ENCODE data around the gene ANKRD23. TPM values are rescaled to one million over a fixed set of nuclear protein-coding genes. Genes with fewer than 3 reads are reported as not detected.
"Not testable (repeated sequence)": the region's sequence is repeated elsewhere in the genome, so short reads cannot be mapped to it uniquely, and the experiment has no call there.

Gene ANKRD23
- total and polyA plus RNA-seq, 2 donors (not counting 1 experiment from before 2014, with no cell fraction given): 0.41 to 1.3 TPM

GRCh38 chr2:96890252-96890651, 46.4 kb upstream of the ANKRD23 start:
- Histone ChIP-seq H3K79me2 (ENCODE audit: control insufficient read depth, insufficient read depth, low read length) (no peaks in the 10 kb centered on the region), H3K9ac (ENCODE audit: insufficient read depth, low read length) (no peak overlapping the region), H3K27me3 (ENCODE audit: control insufficient read depth, insufficient read depth, low read length) (no peaks in the 10 kb centered on the region), H3K4me2 (ENCODE audit: extremely low read depth, insufficient read depth, low read length) (no peak overlapping the region), H3K9me3 (ENCODE audit: control insufficient read depth, insufficient read depth, low read depth, low read length) (no peaks in the 10 kb centered on the region), H3K27ac (ENCODE audit: insufficient read depth, low read length) (no peak overlapping the region), H2AFZ (ENCODE audit: low read length) (no peak overlapping the region), H3K4me1 (ENCODE audit: control insufficient read depth, extremely low read depth, insufficient read depth, low read length) (peaks cover 5% of the 10 kb centered on the region), H3K4me3 (replicated peaks in 1 of 4; ENCODE audit: control extremely low read depth in 1 of 4, insufficient read depth in 1 of 4, low read depth in 3 of 4, low read length in 4 of 4) (no peak overlapping the region), H3K36me3 (ENCODE audit: control insufficient read depth, insufficient read depth, low read length) (no peaks in the 10 kb centered on the region), H4K20me1 (ENCODE audit: control insufficient read depth, extremely low read depth, insufficient read depth, low read length) (no peaks in the 10 kb centered on the region)
- TF ChIP-seq CTCF (conservative IDR thresholded peaks at IDR 0.05 in 1 of 2, IDR thresholded peaks at IDR 0.05 in 1 of 2; ENCODE audit: low read depth in 1 of 2, low read length in 2 of 2) (no peak), EZH2 (IDR thresholded peaks at IDR 0.05; ENCODE audit: low read length, missing control alignments) (no peak)
- no peak for DNase-seq (ENCODE audit: low read depth in 2 of 2)

GRCh38 chr2:96889502-96889901, 45.7 kb upstream of the ANKRD23 start:
- not testable (repeated sequence) for H3K36me3 ChIP-seq (ENCODE audit: control insufficient read depth, insufficient read depth, low read length); H3K4me1 ChIP-seq (ENCODE audit: control insufficient read depth, extremely low read depth, insufficient read depth, low read length)

GRCh38 chr2:96888072-96889011, 44.5 kb upstream of the ANKRD23 start:
- TF ChIP-seq CTCF (conservative IDR thresholded peaks at IDR 0.05 in 1 of 2, IDR thresholded peaks at IDR 0.05 in 1 of 2; ENCODE audit: low read depth in 1 of 2, low read length in 2 of 2): no peak
- no peak for TF ChIP-seq EZH2 (IDR thresholded peaks at IDR 0.05; ENCODE audit: low read length, missing control alignments)
- H3K4me1 ChIP-seq (ENCODE audit: control insufficient read depth, extremely low read depth, insufficient read depth, low read length): peaks cover 5% of the 10 kb centered on the region
- peak overlapping the region; percentile 8 for H3K4me2 ChIP-seq (ENCODE audit: extremely low read depth, insufficient read depth, low read length)
- H4K20me1 ChIP-seq (ENCODE audit: control insufficient read depth, extremely low read depth, insufficient read depth, low read length): no peaks in the 10 kb centered on the region
- DNase-seq (ENCODE audit: low read depth in 2 of 2): no peak
- H3K36me3 ChIP-seq (ENCODE audit: control insufficient read depth, insufficient read depth, low read length): no peaks in the 10 kb centered on the region
- peaks cover 4% of the 10 kb centered on the region for H3K27me3 ChIP-seq (ENCODE audit: control insufficient read depth, insufficient read depth, low read length)
- no peak overlapping the region for H3K9ac ChIP-seq (ENCODE audit: insufficient read depth, low read length)
- no peak overlapping the region for H2AFZ ChIP-seq (ENCODE audit: low read length)
- no peak overlapping the region for H3K27ac ChIP-seq (ENCODE audit: insufficient read depth, low read length)
- no peak overlapping the region for H3K4me3 ChIP-seq (replicated peaks in 1 of 4; ENCODE audit: control extremely low read depth in 1 of 4, insufficient read depth in 1 of 4, low read depth in 3 of 4, low read length in 4 of 4)
- no peaks in the 10 kb centered on the region for H3K9me3 ChIP-seq (ENCODE audit: control insufficient read depth, insufficient read depth, low read depth, low read length)
- H3K79me2 ChIP-seq (ENCODE audit: control insufficient read depth, insufficient read depth, low read length): no peaks in the 10 kb centered on the region

More at GRCh38 chr2:96889502-96889901, 45.7 kb upstream of the ANKRD23 start:
- not testable (repeated sequence) for H3K27me3 ChIP-seq (ENCODE audit: control insufficient read depth, insufficient read depth, low read length); H3K9ac ChIP-seq (ENCODE audit: insufficient read depth, low read length); H2AFZ ChIP-seq (ENCODE audit: low read length); DNase-seq (ENCODE audit: low read depth in 2 of 2); H3K79me2 ChIP-seq (ENCODE audit: control insufficient read depth, insufficient read depth, low read length); H3K4me3 ChIP-seq (replicated peaks in 1 of 4; ENCODE audit: control extremely low read depth in 1 of 4, insufficient read depth in 1 of 4, low read depth in 3 of 4, low read length in 4 of 4); H3K27ac ChIP-seq (ENCODE audit: insufficient read depth, low read length); H4K20me1 ChIP-seq (ENCODE audit: control insufficient read depth, extremely low read depth, insufficient read depth, low read length); H3K9me3 ChIP-seq (ENCODE audit: control insufficient read depth, insufficient read depth, low read depth, low read length); H3K4me2 ChIP-seq (ENCODE audit: extremely low read depth, insufficient read depth, low read length)
